ENCODE results near the gene CHRNA10.

The CHRNA10 gene, protein sequence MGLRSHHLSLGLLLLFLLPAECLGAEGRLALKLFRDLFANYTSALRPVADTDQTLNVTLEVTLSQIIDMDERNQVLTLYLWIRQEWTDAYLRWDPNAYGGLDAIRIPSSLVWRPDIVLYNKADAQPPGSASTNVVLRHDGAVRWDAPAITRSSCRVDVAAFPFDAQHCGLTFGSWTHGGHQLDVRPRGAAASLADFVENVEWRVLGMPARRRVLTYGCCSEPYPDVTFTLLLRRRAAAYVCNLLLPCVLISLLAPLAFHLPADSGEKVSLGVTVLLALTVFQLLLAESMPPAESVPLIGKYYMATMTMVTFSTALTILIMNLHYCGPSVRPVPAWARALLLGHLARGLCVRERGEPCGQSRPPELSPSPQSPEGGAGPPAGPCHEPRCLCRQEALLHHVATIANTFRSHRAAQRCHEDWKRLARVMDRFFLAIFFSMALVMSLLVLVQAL

DNA sequence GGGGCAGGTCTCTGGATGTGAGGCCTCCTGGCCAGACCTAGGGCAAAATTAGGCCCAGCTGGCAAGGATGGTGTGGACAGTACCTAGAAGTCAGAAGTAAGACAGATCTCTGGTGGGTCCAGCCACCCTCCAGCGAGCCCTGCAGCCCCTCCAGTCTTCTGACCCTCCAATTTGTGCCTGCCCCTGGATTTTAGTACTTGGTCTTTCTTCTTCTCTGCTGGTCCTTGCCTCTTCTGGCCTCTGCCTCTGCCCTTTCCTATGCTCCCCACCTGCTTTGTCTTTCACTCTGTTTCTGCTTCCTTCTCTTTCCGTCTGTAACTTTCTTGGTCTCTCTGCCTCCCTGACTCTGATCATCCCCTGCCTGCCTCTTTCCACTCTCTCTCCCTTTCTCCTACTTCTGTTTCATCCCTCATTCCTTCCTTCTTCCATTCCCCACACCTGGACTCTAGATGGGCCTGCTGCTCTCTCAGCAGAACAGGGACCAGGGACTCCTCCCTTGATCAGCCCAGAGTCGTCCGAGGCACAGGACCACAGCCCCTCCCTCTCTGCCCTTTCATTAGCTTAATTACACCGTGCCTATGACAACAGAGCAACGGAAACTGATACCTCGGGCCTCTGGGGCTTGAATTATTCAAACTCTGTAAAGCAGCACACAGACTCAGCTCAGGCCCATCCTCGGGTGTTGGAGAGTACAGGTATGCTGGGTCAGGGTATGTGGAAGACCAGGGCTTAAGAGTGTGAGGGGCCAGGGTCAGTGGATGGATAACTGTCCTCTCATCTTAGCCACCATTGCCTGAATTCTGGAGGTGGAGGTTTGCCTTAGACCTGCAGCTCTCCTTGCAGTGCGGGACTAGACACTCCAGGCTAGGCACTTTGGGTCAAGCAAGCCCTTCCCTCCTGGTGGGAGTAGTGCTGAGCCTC, at the start of gene CHRNA10:
Gene CHRNA10 (minus strand): TSS at position 51 of the 921 bp plus-strand sequence. CDS start 72 bp downstream, outside the sequence.
- no peak for DNase-seq

- no peak for DNase-seq
These were observed 41.1 kb upstream of the CHRNA10 start for GRCh38 chr11:3712274-3712673.

GRCh38 chr11:3710485-3711259, 39.5 kb upstream of the CHRNA10 start:
- DNase-seq = no peak

DNA sequence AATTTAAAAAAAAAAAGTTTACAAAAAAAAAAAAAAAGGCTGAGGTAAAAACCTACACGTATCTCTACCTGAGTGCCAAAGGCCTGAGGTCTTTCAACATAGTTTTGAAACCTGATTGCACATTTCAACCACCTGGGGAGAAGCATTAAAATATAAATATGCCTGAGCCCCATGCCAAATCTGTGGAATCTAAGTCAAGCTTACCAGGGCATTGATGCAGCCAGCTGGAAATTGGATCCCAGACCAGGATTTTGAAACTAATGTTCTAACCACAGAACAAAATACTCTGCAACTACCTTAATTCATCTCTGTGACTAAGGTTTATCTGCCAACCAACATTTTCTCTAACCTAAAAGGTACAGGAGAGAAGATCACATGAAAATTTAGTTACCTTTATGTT, 38.8 kb upstream of the CHRNA10 start:
- DNase-seq = no peak

GRCh38 chr11:3707176-3707575, 36.0 kb upstream of the CHRNA10 start:
- no peak for DNase-seq

DNA sequence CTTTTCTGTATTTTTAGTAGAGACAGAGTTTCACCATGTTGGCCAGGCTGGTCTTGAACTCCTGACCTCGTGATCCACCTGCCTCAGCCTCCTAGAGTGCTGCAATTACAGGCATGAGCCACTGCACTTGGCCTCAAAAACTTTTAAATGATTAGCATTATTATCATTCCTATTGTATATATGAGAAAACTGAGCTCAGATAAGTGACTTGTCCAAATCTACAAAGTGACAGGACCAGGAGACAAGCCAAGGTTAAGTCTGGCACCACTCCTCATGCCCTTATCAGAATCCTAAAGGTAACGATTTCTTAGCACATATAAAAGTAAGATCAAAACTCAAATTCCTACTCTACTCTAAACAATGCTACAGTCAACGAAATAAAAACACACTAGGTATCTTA, 32.2 kb upstream of the CHRNA10 start:
- DNase-seq = no peak

- no peak for DNase-seq
These were observed 29.7 kb upstream of the CHRNA10 start for GRCh38 chr11:3700910-3701309.

DNA sequence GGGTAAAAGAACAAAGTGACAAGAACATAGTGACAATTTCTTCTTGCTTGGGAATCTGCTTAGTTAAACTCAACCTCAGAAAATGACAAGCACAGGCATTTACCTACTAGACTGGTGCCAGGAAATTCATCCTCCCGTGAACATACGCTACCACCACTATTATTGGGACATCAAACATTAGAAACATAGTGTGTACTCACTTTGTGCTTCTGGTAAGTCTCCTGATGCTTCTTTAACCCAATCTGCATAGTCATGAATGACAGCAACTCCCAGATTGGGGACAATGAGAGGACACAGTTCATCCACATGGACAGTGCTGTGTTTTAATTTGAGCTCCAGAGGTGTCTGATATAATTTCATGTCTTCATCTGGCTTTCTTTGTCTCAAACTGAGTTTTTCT, 29.2 kb upstream of the CHRNA10 start:
- DNase-seq = no peak

- no peak for DNase-seq
These were observed 15.6 kb upstream of the CHRNA10 start for GRCh38 chr11:3686751-3687150.

DNA sequence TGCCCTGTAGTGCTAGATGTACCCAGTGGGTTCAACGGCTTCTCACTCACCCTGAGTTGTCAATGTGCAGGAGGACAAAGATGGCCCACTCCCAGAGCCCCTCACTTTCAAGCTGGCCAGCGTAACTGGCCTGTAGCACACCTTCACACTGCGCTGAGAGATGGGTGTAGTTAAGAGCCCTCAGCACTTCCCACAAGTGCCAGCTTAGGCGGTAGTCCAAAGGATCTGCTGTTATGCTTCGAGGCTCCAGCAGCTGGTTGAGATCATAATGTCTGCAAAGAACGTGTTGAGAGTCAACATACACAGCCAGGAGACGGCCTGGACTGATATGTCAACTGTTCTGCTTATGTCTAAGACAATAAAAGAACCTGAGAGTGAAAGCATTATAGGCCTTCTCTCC, 14.7 kb upstream of the CHRNA10 start:
- no peak for DNase-seq

- no peak for DNase-seq
These were observed 13.6 kb upstream of the CHRNA10 start for GRCh38 chr11:3684819-3685172.

DNA sequence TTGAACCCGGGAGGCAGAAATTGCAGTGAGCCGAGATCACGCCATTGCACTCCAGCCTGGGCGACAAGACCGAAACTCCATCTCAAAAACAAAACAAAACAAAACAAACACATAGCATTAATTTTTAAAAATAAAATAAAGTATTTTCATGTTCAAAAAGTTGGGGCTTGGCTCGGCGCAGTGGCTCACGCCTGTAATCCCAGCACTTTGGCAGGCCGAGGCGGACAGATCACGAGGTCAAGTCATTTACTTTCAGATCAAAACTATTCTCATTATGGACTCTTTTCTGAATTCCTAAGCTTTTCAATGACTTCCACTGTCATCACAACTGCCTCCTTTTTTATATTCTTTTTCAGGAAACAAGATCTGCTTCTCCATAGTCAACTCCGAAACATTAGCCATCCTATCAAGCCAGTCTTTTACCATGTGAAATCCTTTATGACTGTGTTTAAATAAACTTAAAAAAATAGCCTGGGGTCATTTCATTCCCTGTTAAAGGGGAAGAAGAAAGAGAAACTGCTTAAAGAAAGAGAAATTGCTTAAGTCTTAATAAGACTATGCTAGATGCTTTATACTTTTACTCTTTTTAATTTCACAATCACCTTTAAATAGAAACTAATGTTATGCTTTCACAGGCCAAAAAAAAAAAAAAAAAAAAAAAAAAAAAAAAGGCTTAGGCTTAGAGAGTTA, 13.1 kb upstream of the CHRNA10 start:
- DNase-seq = no peak

- DNase-seq = no peak
These were observed 11.9 kb upstream of the CHRNA10 start for GRCh38 chr11:3683039-3683438.

DNA sequence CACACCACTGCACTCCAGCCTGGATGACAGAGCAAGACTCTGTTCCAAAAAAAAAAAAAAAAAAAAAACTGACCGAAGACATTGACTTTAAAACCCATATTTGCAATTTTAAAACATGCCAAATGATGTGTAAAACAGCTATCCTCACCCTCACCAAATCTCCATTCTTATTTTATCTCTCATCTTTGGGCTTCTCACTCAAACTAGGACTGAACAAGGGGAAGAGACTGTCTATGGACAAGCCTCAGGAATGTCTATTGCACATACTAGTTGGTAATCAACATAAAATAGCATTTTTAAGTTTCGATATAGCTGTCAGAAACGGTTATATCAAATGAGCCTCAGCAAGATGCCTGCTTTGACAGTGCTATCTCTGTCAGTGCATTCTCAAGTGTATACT, 7.9 kb upstream of the CHRNA10 start:
- DNase-seq = no peak

DNA sequence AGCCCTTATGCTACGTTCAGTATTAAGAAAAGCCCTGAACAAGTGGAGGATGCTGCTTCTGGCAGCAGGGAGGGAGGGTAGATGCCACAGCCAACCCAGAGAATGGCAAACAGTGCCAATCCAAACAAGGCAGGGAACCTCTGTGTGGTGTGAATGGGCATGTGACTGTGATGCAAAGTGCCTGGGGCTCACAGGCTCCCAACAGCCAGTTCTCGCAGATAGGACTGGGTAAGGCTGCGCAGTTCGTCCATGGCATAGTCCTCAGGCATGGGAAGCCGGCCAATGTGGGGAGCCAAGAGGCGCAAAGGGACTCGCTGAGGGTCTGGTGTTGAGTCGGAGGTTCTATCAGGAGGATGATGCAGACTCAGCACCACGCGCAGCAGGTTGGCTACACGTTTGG, 4.8 kb upstream of the CHRNA10 start:
- no peak for DNase-seq

DNA sequence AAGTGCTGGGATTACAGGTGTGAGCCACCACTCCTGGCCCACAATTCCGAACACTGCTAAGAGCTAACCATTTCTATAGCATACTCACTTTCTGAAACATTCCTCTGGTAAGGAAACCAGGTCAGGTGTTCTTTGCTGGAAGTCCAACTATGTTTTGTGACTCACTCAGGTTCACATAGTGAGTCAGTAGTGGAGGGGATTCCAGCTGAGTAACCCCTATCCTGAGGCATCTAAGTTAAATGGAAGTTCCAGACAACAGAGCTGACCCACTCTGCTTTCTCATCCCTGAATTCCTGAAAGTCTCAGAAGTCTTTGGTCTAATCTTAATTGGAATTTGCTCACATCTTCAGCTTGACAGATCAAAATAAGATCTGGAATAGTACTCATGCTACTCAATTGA, 3.0 kb upstream of the CHRNA10 start:
- peak in 1 of 2 experiments; percentile 38 for DNase-seq

GRCh38 chr11:3669742-3670183, 1.4 kb downstream of the CHRNA10 start:
- DNase-seq = no peak

GRCh38 chr11:3669128-3669527, 2.1 kb downstream of the CHRNA10 start:
- no peak for DNase-seq

GRCh38 chr11:3667149-3668035, 3.8 kb downstream of the CHRNA10 start:
- DNase-seq = no peak

DNA sequence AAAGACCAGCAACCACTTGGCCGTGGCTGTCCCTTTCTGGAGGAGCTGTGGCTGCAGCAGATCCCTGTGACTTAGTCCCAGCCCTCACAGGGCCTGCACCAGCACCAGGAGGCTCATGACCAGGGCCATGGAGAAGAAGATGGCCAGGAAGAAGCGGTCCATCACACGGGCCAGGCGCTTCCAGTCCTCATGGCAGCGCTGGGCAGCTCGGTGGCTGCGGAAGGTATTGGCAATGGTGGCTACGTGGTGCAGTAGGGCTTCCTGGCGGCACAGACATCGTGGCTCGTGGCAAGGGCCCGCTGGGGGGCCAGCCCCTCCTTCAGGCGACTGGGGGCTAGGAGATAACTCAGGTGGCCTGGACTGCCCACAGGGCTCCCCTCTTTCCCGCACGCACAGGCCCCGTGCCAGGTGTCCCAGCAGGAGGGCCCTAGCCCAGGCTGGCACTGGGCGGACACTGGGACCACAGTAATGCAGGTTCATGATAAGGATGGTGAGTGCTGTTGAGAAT, 5.1 kb downstream of the CHRNA10 start:
- no peak for DNase-seq
